Measurements from ENCODE around the gene EPB41L4B.
"Not testable (repeated sequence)": the region's sequence is repeated elsewhere in the genome, so short reads cannot be mapped to it uniquely, and the experiment has no call there.

The EPB41L4B gene

GRCh38 chr9:109303900-109304299 is 17.0 kb downstream of the EPB41L4B start:
- H3K27ac ChIP-seq = no peak overlapping the region
- DNase-seq (ENCODE audit: low read depth, low spot score) = no peak

- no peak for DNase-seq (ENCODE audit: low read depth, low spot score)
- H3K27ac ChIP-seq = no peak overlapping the region
Measured at GRCh38 chr9:109302606-109303005, 18.3 kb downstream of the EPB41L4B start.

GRCh38 chr9:109301012-109301411 is 19.8 kb downstream of the EPB41L4B start:
- no peak for DNase-seq (ENCODE audit: low read depth, low spot score)
- H3K27ac ChIP-seq = no peak overlapping the region

GRCh38 chr9:109299891-109300290 is 21.0 kb downstream of the EPB41L4B start:
- no peak for DNase-seq (ENCODE audit: low read depth, low spot score)
- no peak overlapping the region for H3K27ac ChIP-seq

GRCh38 chr9:109297899-109298298 is 23.0 kb downstream of the EPB41L4B start:
- DNase-seq (ENCODE audit: low read depth, low spot score) = peak; percentile 95
- H3K27ac ChIP-seq = peak overlapping the region; percentile 47

- H3K27ac ChIP-seq = no peak overlapping the region
- no peak for DNase-seq (ENCODE audit: low read depth, low spot score)
Measured at GRCh38 chr9:109295221-109296130, 25.4 kb downstream of the EPB41L4B start.

GRCh38 chr9:109290385-109290784 is 30.5 kb downstream of the EPB41L4B start:
- no peak for DNase-seq (ENCODE audit: low read depth, low spot score)
- no peak overlapping the region for H3K27ac ChIP-seq

- H3K27ac ChIP-seq = no peak overlapping the region
- no peak for DNase-seq (ENCODE audit: low read depth, low spot score)
Measured at GRCh38 chr9:109289931-109290330, 30.9 kb downstream of the EPB41L4B start.

GRCh38 chr9:109289186-109289585 is 31.7 kb downstream of the EPB41L4B start:
- no peak for DNase-seq (ENCODE audit: low read depth, low spot score)
- no peak overlapping the region for H3K27ac ChIP-seq

- no peak for DNase-seq (ENCODE audit: low read depth, low spot score)
- H3K27ac ChIP-seq = peak overlapping the region; percentile 59
Measured at GRCh38 chr9:109286981-109287380, 33.9 kb downstream of the EPB41L4B start.

- peak overlapping the region; percentile 59 for H3K27ac ChIP-seq
- peak; percentile 54 for DNase-seq (ENCODE audit: low read depth, low spot score)
Measured at GRCh38 chr9:109286571-109286977, 34.3 kb downstream of the EPB41L4B start.

GRCh38 chr9:109283672-109284071 is 37.2 kb downstream of the EPB41L4B start:
- DNase-seq (ENCODE audit: low read depth, low spot score); H3K27ac ChIP-seq: not testable (repeated sequence)

GRCh38 chr9:109283012-109283411 is 37.8 kb downstream of the EPB41L4B start:
- no peak for DNase-seq (ENCODE audit: low read depth, low spot score)
- H3K27ac ChIP-seq = no peak overlapping the region

GRCh38 chr9:109282302-109282701 is 38.6 kb downstream of the EPB41L4B start:
- H3K27ac ChIP-seq = no peak overlapping the region
- no peak for DNase-seq (ENCODE audit: low read depth, low spot score)

- DNase-seq (ENCODE audit: low read depth, low spot score) = no peak
- H3K27ac ChIP-seq = no peak overlapping the region
Measured at GRCh38 chr9:109281518-109281917, 39.3 kb downstream of the EPB41L4B start.

- DNase-seq (ENCODE audit: low read depth, low spot score) = no peak
- H3K27ac ChIP-seq = no peak overlapping the region
Measured at GRCh38 chr9:109278848-109279247, 42.0 kb downstream of the EPB41L4B start.

GRCh38 chr9:109278216-109278615 is 42.6 kb downstream of the EPB41L4B start:
- no peak overlapping the region for H3K27ac ChIP-seq
- no peak for DNase-seq (ENCODE audit: low read depth, low spot score)

- no peak for DNase-seq (ENCODE audit: low read depth, low spot score)
- H3K27ac ChIP-seq = no peak overlapping the region
Measured at GRCh38 chr9:109277451-109277850, 43.4 kb downstream of the EPB41L4B start.

GRCh38 chr9:109276469-109277440 is 44.1 kb downstream of the EPB41L4B start:
- H3K27ac ChIP-seq = no peak overlapping the region
- DNase-seq (ENCODE audit: low read depth, low spot score) = no peak

- no peak for DNase-seq (ENCODE audit: low read depth, low spot score)
- H3K27ac ChIP-seq = no peak overlapping the region
Measured at GRCh38 chr9:109274884-109275730, 45.8 kb downstream of the EPB41L4B start.

Data from epithelial cell of prostate (primary cell).